ENCODE measurements around the gene ODC1.

- TF ChIP-seq POLR2A (IDR thresholded peaks at IDR 0.05; ENCODE audit: low read length) (no peak), GATA1 (IDR thresholded peaks at IDR 0.05; ENCODE audit: low read depth, low read length) (no peak)
These were observed 6.2 kb downstream of the ODC1 start for GRCh38 chr2:10441948-10442347.

All from erythroblast (primary cell).